Activated CD4-positive, alpha-beta memory T cell treated with anti-CD3 and anti-CD28 coated beads, Interleukin-2, amount 10 ng/mL, durations not matched to agents 7 days and 5 days (primary cell): ENCODE results near the gene STXBP6. TPM values are rescaled to one million over a fixed set of nuclear protein-coding genes. Genes with fewer than 3 reads are reported as not detected.
"Not testable (repeated sequence)": the region's sequence is repeated elsewhere in the genome, so short reads cannot be mapped to it uniquely, and the experiment has no call there.

Experiments used
- CTCF ChIA-PET: fragments of 350-600 bp; sonication (Branson Sonifier 250); formaldehyde crosslinking; loops from one replicate; lab custom pipeline; 2021; ENCODE audit warnings: antibody characterized with exemption, inconsistent platforms; lab: Charles Lee
- POLR2A ChIA-PET: fragments of 350-600 bp; sonication (Branson Sonifier 250); formaldehyde crosslinking; loops from one replicate; lab custom pipeline; 2021; ENCODE audit warnings: antibody characterized with exemption; lab: Charles Lee
- DNase-seq: peaks from one replicate; pipeline ENCODE4 v3.0.0-alpha.2; 2020
- H3K27ac Mint-ChIP-seq: one replicate; pipeline ENCODE4 v1.8.0; 2021; ENCODE audit warnings: mild to moderate bottlenecking, mixed read lengths
- H3K27me3 Mint-ChIP-seq: one replicate; pipeline ENCODE4 v1.8.0; 2021; ENCODE audit warnings: mixed read lengths
- H3K36me3 Mint-ChIP-seq: one replicate; pipeline ENCODE4 v1.8.0; 2021; ENCODE audit warnings: low read depth, mixed read lengths
- H3K4me1 Mint-ChIP-seq: one replicate; pipeline ENCODE4 v1.8.0; 2021; ENCODE audit warnings: mixed read lengths
- H3K4me3 Mint-ChIP-seq: one replicate; pipeline ENCODE4 v1.8.0; 2021; ENCODE audit warnings: mild to moderate bottlenecking, mixed read lengths
- H3K9me3 Mint-ChIP-seq: one replicate; pipeline ENCODE4 v1.8.0; 2021; ENCODE audit warnings: mixed read lengths
- total RNA-seq, 2 experiments: library from RNA; stranded (reverse); gene quantifications; one replicate each; pipeline ENCODE4 v1.2.3, GENCODE V29; 2021

Gene STXBP6
- total RNA-seq, 2 experiments from 2014 or later = not detected

GRCh38 chr14:24947131-24947530 lies 102.8 kb downstream of the STXBP6 start:
- Mint-ChIP-seq H3K36me3 (no peaks in the 10 kb centered on the region), H3K9me3 (no peaks in the 10 kb centered on the region), H3K27ac (no peak overlapping the region), H3K27me3 (peaks cover 2% of the 10 kb centered on the region), H3K4me3 (no peak overlapping the region), H3K4me1 (no peaks in the 10 kb centered on the region)
- CTCF ChIA-PET = no interaction called here
- DNase-seq = no peak
- POLR2A ChIA-PET = no interaction called here

DNA sequence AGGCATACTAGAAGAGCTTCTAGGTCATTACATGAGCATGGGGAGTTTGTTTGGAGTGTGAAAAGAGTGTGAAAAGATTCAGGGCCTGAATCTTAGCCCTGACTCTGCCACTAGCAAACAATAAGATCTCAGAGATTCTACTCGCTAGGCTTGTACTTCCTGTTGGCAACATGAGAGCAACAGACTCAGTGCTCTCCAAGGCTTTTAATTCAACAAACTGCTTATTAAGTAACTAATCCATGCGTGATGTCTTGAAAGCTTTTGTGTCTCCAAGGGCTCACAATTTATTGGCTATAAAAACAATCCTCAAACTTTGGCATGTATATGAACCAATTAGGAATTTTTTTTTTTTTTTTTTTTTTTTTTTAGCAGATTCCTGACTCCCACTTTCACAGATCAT lies 105.1 kb downstream of the STXBP6 start:
- CTCF ChIA-PET = no interaction called here
- H3K27ac Mint-ChIP-seq = no peak overlapping the region

GRCh38 chr14:24943024-24943423 lies 106.9 kb downstream of the STXBP6 start:
- H3K4me1 Mint-ChIP-seq = no peaks in the 10 kb centered on the region
- ChIA-PET POLR2A (no interaction called here), CTCF (no interaction called here)
- peaks cover 2% of the 10 kb centered on the region for H3K27me3 Mint-ChIP-seq
- H3K9me3 Mint-ChIP-seq = no peaks in the 10 kb centered on the region
- H3K4me3 Mint-ChIP-seq = no peak overlapping the region
- no peak for DNase-seq
- no peak overlapping the region for H3K27ac Mint-ChIP-seq
- no peaks in the 10 kb centered on the region for H3K36me3 Mint-ChIP-seq

More for the DNA sequence above, 105.1 kb downstream of the STXBP6 start:
- H3K4me1 Mint-ChIP-seq = no peaks in the 10 kb centered on the region
- no peak overlapping the region for H3K4me3 Mint-ChIP-seq
- no peak for DNase-seq
- H3K27me3 Mint-ChIP-seq = peaks cover 2% of the 10 kb centered on the region
- no peaks in the 10 kb centered on the region for H3K9me3 Mint-ChIP-seq
- H3K36me3 Mint-ChIP-seq = no peaks in the 10 kb centered on the region
- POLR2A ChIA-PET = no interaction called here

DNA sequence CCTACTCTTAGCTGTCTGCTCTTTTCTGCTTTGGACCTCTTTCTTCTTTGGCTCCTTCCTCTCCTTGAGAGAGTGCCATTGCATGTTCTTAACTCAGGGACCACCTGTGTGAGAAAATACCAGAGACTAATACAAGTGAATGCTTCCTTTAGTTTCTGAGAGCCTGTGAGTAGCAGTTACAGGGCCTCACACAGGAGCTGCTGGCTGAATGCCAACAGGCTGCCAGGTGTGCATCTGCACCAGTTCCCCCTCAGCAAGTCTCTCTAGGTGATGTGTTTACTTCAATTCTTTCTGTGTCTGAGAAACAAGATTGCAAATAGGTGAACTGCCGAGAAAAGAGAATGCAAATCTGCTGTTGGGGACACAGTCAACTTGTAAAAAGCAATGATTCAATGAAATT lies 108.2 kb downstream of the STXBP6 start:
- Mint-ChIP-seq H3K27ac (no peak overlapping the region), H3K27me3 (peaks cover 2% of the 10 kb centered on the region), H3K4me1 (no peaks in the 10 kb centered on the region), H3K9me3 (no peaks in the 10 kb centered on the region), H3K36me3 (no peaks in the 10 kb centered on the region), H3K4me3 (no peak overlapping the region)
- no peak for DNase-seq
- POLR2A ChIA-PET = no interaction called here
- CTCF ChIA-PET = no interaction called here

- POLR2A ChIA-PET = no interaction called here
- Mint-ChIP-seq H3K27ac (no peak overlapping the region), H3K4me3 (no peak overlapping the region), H3K27me3 (peaks cover 2% of the 10 kb centered on the region), H3K9me3 (no peaks in the 10 kb centered on the region), H3K36me3 (no peaks in the 10 kb centered on the region), H3K4me1 (no peaks in the 10 kb centered on the region)
- DNase-seq = no peak
- CTCF ChIA-PET = no interaction called here
These were observed 109.6 kb downstream of the STXBP6 start for GRCh38 chr14:24940213-24940783.

DNA sequence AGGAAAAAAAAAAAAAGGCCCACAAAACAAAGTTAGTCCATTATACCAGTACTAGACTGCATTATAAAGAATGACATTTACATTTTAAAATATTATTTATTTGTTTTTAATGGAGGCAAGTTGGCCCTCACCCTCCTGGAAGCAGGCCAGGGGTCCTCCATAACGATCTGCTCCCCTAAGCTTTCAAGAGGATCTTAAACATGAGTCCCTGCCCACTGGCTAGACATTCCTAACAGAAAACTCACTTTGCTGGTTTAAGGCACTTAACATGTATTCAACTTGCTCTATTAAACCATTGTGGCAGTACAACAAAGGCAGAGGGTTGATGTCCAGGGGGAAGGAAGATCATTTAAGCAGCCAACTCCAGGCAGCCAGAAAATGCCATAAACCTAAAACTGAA lies 111.4 kb downstream of the STXBP6 start:
- no peak overlapping the region for H3K27ac Mint-ChIP-seq
- no peak overlapping the region for H3K4me3 Mint-ChIP-seq
- H3K36me3 Mint-ChIP-seq = no peaks in the 10 kb centered on the region
- DNase-seq = no peak
- no peaks in the 10 kb centered on the region for H3K4me1 Mint-ChIP-seq
- no peaks in the 10 kb centered on the region for H3K9me3 Mint-ChIP-seq
- CTCF ChIA-PET = no interaction called here
- H3K27me3 Mint-ChIP-seq = no peaks in the 10 kb centered on the region
- POLR2A ChIA-PET = no interaction called here

- CTCF ChIA-PET = no interaction called here
These were observed 112.6 kb downstream of the STXBP6 start for GRCh38 chr14:24937300-24937699.

GRCh38 chr14:24936773-24937172 lies 113.2 kb downstream of the STXBP6 start:
- H3K4me1 Mint-ChIP-seq, CTCF ChIA-PET, H3K9me3 Mint-ChIP-seq, H3K36me3 Mint-ChIP-seq, DNase-seq, H3K27ac Mint-ChIP-seq, POLR2A ChIA-PET, H3K27me3 Mint-ChIP-seq, H3K4me3 Mint-ChIP-seq: not testable (repeated sequence)

More at GRCh38 chr14:24937300-24937699, 112.6 kb downstream of the STXBP6 start:
- Mint-ChIP-seq H3K4me1 (no peaks in the 10 kb centered on the region), H3K9me3 (no peaks in the 10 kb centered on the region), H3K4me3 (no peak overlapping the region), H3K27ac (no peak overlapping the region), H3K36me3 (no peaks in the 10 kb centered on the region), H3K27me3 (no peaks in the 10 kb centered on the region)
- POLR2A ChIA-PET = no interaction called here
- DNase-seq = no peak

DNA sequence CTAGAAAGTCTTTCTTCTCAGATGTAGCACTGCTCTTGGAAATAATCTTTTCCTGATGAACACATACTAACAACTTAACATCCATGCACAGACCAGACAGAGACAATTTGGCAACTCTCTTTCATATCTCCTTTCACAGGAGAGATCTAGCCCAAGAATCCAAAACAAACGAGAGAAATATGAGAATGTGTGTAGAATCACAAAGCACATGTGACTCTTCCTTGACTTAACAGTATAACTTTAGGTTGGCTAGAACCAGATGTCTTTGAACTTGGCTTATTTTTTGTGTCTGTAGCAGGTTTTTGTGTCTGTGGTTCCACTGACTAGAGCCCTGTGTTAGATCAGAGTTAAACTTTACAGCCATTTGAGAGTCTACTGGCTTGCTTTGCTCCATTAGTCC lies 114.2 kb downstream of the STXBP6 start:
- H3K4me3 Mint-ChIP-seq = no peak overlapping the region
- H3K27me3 Mint-ChIP-seq = no peaks in the 10 kb centered on the region
- no peaks in the 10 kb centered on the region for H3K9me3 Mint-ChIP-seq
- no peak overlapping the region for H3K27ac Mint-ChIP-seq
- ChIA-PET POLR2A (no interaction called here), CTCF (no interaction called here)
- DNase-seq = no peak
- no peaks in the 10 kb centered on the region for H3K4me1 Mint-ChIP-seq
- H3K36me3 Mint-ChIP-seq = no peaks in the 10 kb centered on the region

GRCh38 chr14:24928386-24928900 lies 121.5 kb downstream of the STXBP6 start:
- H3K36me3 Mint-ChIP-seq = no peaks in the 10 kb centered on the region
- no peaks in the 10 kb centered on the region for H3K9me3 Mint-ChIP-seq
- CTCF ChIA-PET = no interaction called here

DNA sequence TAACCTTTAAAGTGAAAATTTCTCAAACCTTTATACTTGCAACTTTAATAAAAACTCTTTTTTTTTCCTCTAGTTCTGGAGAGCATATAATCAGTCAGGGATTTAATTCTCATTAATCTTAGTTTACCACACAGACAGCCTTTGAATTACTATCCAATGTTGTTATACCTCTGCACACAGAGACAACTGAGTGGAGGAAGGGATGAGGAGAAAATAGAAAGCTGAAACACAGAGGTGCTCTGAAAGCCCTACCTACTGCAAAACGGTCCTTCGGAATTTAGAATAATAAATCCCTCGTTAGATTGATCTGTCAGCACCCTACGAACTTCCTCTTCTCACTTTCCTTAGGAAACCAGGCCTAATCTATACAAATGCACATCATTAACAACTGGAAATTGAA lies 122.1 kb downstream of the STXBP6 start:
- Mint-ChIP-seq H3K4me1 (no peaks in the 10 kb centered on the region), H3K27ac (no peak overlapping the region), H3K9me3 (no peaks in the 10 kb centered on the region), H3K4me3 (no peak overlapping the region), H3K36me3 (no peaks in the 10 kb centered on the region), H3K27me3 (peaks cover 9% of the 10 kb centered on the region)
- POLR2A ChIA-PET = no interaction called here
- CTCF ChIA-PET = no interaction called here
- DNase-seq = no peak

More at GRCh38 chr14:24928386-24928900, 121.5 kb downstream of the STXBP6 start:
- no peak for DNase-seq
- H3K4me3 Mint-ChIP-seq = no peak overlapping the region
- no peaks in the 10 kb centered on the region for H3K4me1 Mint-ChIP-seq
- POLR2A ChIA-PET = no interaction called here
- H3K27me3 Mint-ChIP-seq = peaks cover 9% of the 10 kb centered on the region
- no peak overlapping the region for H3K27ac Mint-ChIP-seq

DNA sequence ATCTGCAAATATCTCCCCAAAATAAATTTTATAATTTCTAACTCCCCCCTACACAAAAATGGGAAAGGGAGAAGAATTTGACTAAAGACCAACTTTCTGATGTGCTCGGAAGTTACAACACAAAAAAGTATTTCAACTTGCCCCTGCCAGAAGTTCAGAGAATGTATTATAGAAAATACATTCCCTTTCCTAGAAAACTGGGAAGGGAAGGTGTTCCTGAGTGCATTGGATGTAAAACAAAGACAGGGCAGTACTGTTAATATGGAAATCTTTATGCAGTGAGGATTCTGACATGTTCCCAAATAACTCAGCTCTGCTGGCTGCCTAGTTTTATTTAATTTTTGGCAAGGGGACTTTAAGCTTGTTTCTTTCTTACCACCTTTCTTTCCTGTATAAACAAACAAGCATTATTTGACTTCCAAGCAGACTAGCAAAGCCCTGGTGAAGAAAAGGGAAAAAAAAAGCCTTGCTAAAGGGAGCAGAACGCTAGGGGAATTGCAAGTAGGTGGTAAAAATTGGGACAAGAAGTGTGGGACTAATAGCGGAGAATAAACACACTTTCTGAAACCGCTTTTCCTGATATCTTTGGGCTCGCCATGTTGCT lies 124.1 kb downstream of the STXBP6 start:
- Mint-ChIP-seq H3K4me3 (no peak overlapping the region), H3K4me1 (no peaks in the 10 kb centered on the region), H3K27me3 (peaks cover 15% of the 10 kb centered on the region), H3K36me3 (no peaks in the 10 kb centered on the region), H3K27ac (no peak overlapping the region), H3K9me3 (no peaks in the 10 kb centered on the region)
- DNase-seq = no peak
- ChIA-PET CTCF (no interaction called here), POLR2A (no interaction called here)

GRCh38 chr14:24924544-24924943 lies 125.4 kb downstream of the STXBP6 start:
- Mint-ChIP-seq H3K4me3 (no peak overlapping the region), H3K9me3 (no peaks in the 10 kb centered on the region), H3K4me1 (no peaks in the 10 kb centered on the region), H3K27ac (no peak overlapping the region), H3K27me3 (peaks cover 17% of the 10 kb centered on the region), H3K36me3 (no peaks in the 10 kb centered on the region)
- no peak for DNase-seq
- POLR2A ChIA-PET = no interaction called here
- CTCF ChIA-PET = no interaction called here

DNA sequence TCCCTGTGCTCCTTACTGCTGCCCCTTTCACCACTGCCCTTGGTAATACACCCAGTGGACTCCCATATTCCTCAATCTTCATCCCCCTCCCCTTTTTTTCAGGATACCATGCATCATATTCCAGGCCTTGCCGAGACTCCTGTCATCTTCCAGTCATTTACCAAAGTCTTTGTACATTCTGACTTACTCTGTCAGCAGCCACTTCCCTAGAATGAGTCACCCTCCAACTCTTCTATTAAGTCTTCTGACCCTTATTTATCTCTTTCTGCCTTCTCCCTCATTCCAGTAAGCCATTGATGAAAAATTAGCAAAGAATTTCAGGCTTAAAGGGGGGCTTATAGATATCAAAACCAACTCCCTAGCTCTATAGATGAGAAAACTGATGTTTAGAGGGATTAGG lies 128.0 kb downstream of the STXBP6 start:
- DNase-seq = no peak
- Mint-ChIP-seq H3K4me3 (no peak overlapping the region), H3K36me3 (no peaks in the 10 kb centered on the region), H3K9me3 (no peaks in the 10 kb centered on the region), H3K4me1 (no peaks in the 10 kb centered on the region), H3K27me3 (peaks cover 21% of the 10 kb centered on the region), H3K27ac (no peak overlapping the region)
- ChIA-PET CTCF (no interaction called here), POLR2A (no interaction called here)
